ENCODE data around the gene IMMP2L. TPM values are rescaled to one million over a fixed set of nuclear protein-coding genes. Genes with fewer than 3 reads are reported as not detected.

IMMP2L gene
- total and polyA plus RNA-seq, 2 of the 8 experiments (the other 6 are each of a cell fraction or from before 2014, with no cell fraction given), result 2.3 to 10.1 TPM

DNA sequence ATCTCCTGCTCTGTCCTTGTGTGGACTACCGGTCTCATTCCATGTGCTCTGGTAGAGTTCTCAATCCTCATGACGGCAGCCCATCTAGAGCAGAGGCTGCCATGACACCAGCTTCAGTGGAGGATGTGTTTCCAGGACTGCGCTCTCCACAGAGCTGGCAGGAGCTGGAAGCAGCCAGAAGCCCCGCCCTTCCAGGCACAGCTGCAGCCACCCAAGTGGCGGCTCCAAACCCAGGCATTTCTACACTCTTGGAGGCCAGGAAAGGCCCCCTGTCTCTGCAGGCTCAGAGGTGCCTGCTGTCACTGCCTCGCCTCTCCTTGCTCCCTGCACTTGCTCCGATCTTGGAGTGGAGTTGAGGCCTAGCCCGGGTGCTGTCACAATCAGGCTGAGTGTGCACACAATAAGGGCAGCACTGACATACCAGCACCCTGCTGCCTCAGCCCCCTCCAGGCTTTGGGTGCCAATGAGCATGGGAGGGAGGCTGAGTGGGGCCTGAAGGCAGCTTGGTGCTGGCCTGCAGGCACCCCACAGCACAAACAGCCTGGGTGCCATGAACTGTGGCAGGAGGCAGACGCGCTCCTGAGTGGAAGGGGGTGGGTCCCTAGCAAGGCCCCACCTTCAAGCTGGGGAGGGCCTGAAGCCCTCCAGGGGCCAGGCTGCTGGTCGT, 349.3 kb downstream of the IMMP2L start (continued):
- TF ChIP-seq CBX8 (IDR thresholded peaks at IDR 0.05; ENCODE audit: borderline replicate concordance, low read depth, low read length) (no peak), MAFK (IDR thresholded peaks at IDR 0.05; ENCODE audit: low read depth, low read length) (no peak), BRCA1 (IDR thresholded peaks at IDR 0.05; ENCODE audit: low read depth, low read length) (no peak), BACH1 (IDR thresholded peaks at IDR 0.05; ENCODE audit: low read length) (no peak), CREB1 (IDR thresholded peaks at IDR 0.05) (no peak), HDAC2 (IDR thresholded peaks at IDR 0.05; ENCODE audit: borderline replicate concordance in 1 of 2, low read depth in 2 of 2, low read length in 2 of 2) (no peak), RXRA (IDR thresholded peaks at IDR 0.05; ENCODE audit: insufficient read depth, low read depth, low read length) (no peak)

All from H1 (cell line).